SK-N-SH (cell line): ENCODE data around the gene ZNF277. TPM values are rescaled to one million over a fixed set of nuclear protein-coding genes. Genes with fewer than 3 reads are reported as not detected.

Experiments used
- CTCF ChIA-PET: fragments of 300-600, 350-600 bp; formaldehyde crosslinking; extraction: SDS; loops from one replicate; lab custom pipeline; 2021; lab: Yijun Ruan, JAX
- POLR2A ChIA-PET: fragments of 350-600 bp; sonication (Branson Sonifier 250); formaldehyde crosslinking; extraction: SDS; loops from one replicate; lab custom pipeline; 2020; ENCODE audit warnings: antibody characterized with exemption, inconsistent platforms; lab: Yijun Ruan, JAX
- DNase-seq: peaks from one replicate; pipeline ENCODE4 v3.0.0; 2012
- H2AFZ ChIP-seq: fragments of 200-600 bp; sonication (generic); 2 replicates; pipeline ENCODE4 v1.8.1; 2016; ENCODE audit warnings: antibody characterized with exemption, mild to moderate bottlenecking, low read depth
- H3F3A ChIP-seq: fragments of 200-600 bp; sonication (generic); replicated peaks from 2 replicates; pipeline ENCODE3; 2016; ENCODE audit warnings: antibody characterized with exemption, mild to moderate bottlenecking; ENCODE audit not compliant: insufficient read depth
- H3K27ac ChIP-seq, 2 experiments: fragments of 200-500 bp in 1 of 2; fragments of 200-600 bp in 1 of 2; sonication (Bioruptor generic) in 1 of 2; sonication (generic), shearing (Covaris generic) in 1 of 2; 2 replicates each; pipeline versions ENCODE4 v1.5.1 to v1.6.1; 2014 to 2016; ENCODE audit warnings: low read depth in 2 of 2, inconsistent platforms in 1 of 2, low read length in 1 of 2, mild to moderate bottlenecking in 1 of 2, mixed read lengths in 1 of 2
- H3K27me3 ChIP-seq: fragments of 200-600 bp; sonication (generic), shearing (Covaris generic); 2 replicates; pipeline ENCODE4 v1.6.1; 2016; ENCODE audit warnings: mixed run types; ENCODE audit not compliant: insufficient read depth
- H3K36me3 ChIP-seq, 2 experiments: fragments of 200-500 bp in 1 of 2; fragments of 200-600 bp in 1 of 2; sonication (Bioruptor generic) in 1 of 2; sonication (generic) in 1 of 2; replicated peaks in 1 of 2; 2 replicates each; pipeline versions ENCODE3 to v1.5.1; 2014 to 2016; ENCODE audit warnings: low read length in 1 of 2, mild to moderate bottlenecking in 1 of 2; ENCODE audit not compliant: insufficient read depth in 2 of 2, control insufficient read depth in 1 of 2
- H3K4me1 ChIP-seq, 2 experiments: fragments of 200-500 bp in 1 of 2; fragments of 200-600 bp in 1 of 2; sonication (Bioruptor generic) in 1 of 2; sonication (generic), shearing (Covaris generic) in 1 of 2; 2 replicates each; pipeline versions ENCODE4 v1.5.1 to v1.6.1; 2014 to 2016; ENCODE audit warnings: low read depth in 1 of 2, low read length in 1 of 2, mixed run types in 1 of 2; ENCODE audit not compliant: insufficient read depth in 2 of 2, control insufficient read depth in 1 of 2
- H3K4me2 ChIP-seq: fragments of 200-600 bp; sonication (generic), shearing (Covaris generic); 2 replicates; pipeline ENCODE4 v1.6.1; 2017; ENCODE audit warnings: mixed run types
- H3K4me3 ChIP-seq, 2 experiments: fragments of 200-500 bp in 1 of 2; fragments of 200-600 bp in 1 of 2; sonication (Bioruptor generic) in 1 of 2; sonication (generic), shearing (Covaris generic) in 1 of 2; 2 replicates each; pipeline versions ENCODE4 v1.5.1 to v1.8.1; 2014 to 2016; ENCODE audit warnings: low read depth in 2 of 2, inconsistent platforms in 1 of 2, low read length in 1 of 2, mild to moderate bottlenecking in 1 of 2, mixed read lengths in 1 of 2, moderate library complexity in 1 of 2
- H3K79me2 ChIP-seq: fragments of 200-600 bp; sonication (generic); 2 replicates; pipeline ENCODE4 v1.8.1; 2017; ENCODE audit warnings: mild to moderate bottlenecking; ENCODE audit not compliant: insufficient read depth
- H3K9ac ChIP-seq: fragments of 200-600 bp; sonication (generic); 2 replicates; pipeline ENCODE4 v1.6.1; 2017; ENCODE audit warnings: mixed run types
- H3K9me2 ChIP-seq: fragments of 200-600 bp; sonication (generic); 2 replicates; pipeline ENCODE4 v1.6.1; 2017; ENCODE audit warnings: mixed run types
- H3K9me3 ChIP-seq: fragments of 200-600 bp; sonication (generic); 2 replicates; pipeline ENCODE4 v1.6.1; 2017; ENCODE audit warnings: mixed run types, mild to moderate bottlenecking, moderate library complexity
- H4K20me1 ChIP-seq: fragments of 200-600 bp; sonication (generic); 2 replicates; pipeline ENCODE4 v1.6.1; 2017; ENCODE audit warnings: mild to moderate bottlenecking, mixed run types; ENCODE audit not compliant: insufficient read depth
- CHD2 ChIP-seq: fragments of 150-350 bp; IDR thresholded peaks from 2 replicates; pipeline ENCODE4 v1.6.1; 2018; ENCODE audit warnings: low read length; ENCODE audit not compliant: partially characterized antibody
- ELF1 ChIP-seq: IDR thresholded peaks from 2 replicates; pipeline ENCODE4 v1.4.0; 2012
- EZH2phosphoT487 ChIP-seq: fragments of 200-600 bp; sonication (generic); IDR thresholded peaks from 2 replicates; pipeline ENCODE4 v1.6.1; 2017; ENCODE audit warnings: low read depth, mixed run types, mild to moderate bottlenecking, antibody characterized with exemption, moderate library complexity, borderline replicate concordance
- FOXM1 ChIP-seq: IDR thresholded peaks from 2 replicates; pipeline ENCODE4 v1.4.0; 2012; ENCODE audit warnings: low read depth, mild to moderate bottlenecking
- GABPA ChIP-seq: IDR thresholded peaks from 2 replicates; pipeline ENCODE4 v1.4.0; 2012; ENCODE audit warnings: low read depth, mild to moderate bottlenecking
- GATA2 ChIP-seq: sonication (generic); formaldehyde crosslinking; IDR thresholded peaks from 2 replicates; pipeline ENCODE4 v1.5.0; 2020; ENCODE audit warnings: mild to moderate bottlenecking, missing genetic modification reagents
- MXI1 ChIP-seq: IDR thresholded peaks from 2 replicates; pipeline ENCODE4 v1.6.1; 2012; ENCODE audit warnings: mild to moderate bottlenecking, low read depth, low read length, improper control_type of control experiment
- NFIC ChIP-seq: IDR thresholded peaks from 2 replicates; pipeline ENCODE4 v1.4.0; 2012; ENCODE audit warnings: borderline replicate concordance
- RCOR1 ChIP-seq: fragments of 150-350 bp; IDR thresholded peaks from 2 replicates; pipeline ENCODE4 v1.6.1; 2017; ENCODE audit warnings: antibody characterized with exemption, low read length
- RXRA ChIP-seq: IDR thresholded peaks from 2 replicates; pipeline ENCODE4 v1.4.0; 2012; ENCODE audit warnings: low read depth, mild to moderate bottlenecking, borderline replicate concordance
- TEAD4 ChIP-seq: IDR thresholded peaks from 2 replicates; pipeline ENCODE4 v1.4.0; 2012; ENCODE audit warnings: mild to moderate bottlenecking, borderline replicate concordance; ENCODE audit not compliant: insufficient read depth
- YY1 ChIP-seq: IDR thresholded peaks from 2 replicates; pipeline ENCODE4 v1.4.0; 2012; ENCODE audit warnings: low read depth, mild to moderate bottlenecking
- WGBS: methylation state at CpG from one replicate; pipeline ENCODE4 v1.1.6; 2017; ENCODE audit warnings: low lambda C conversion rate; 5-methylcytosine and 5-hydroxymethylcytosine counted together
- polyA plus RNA-seq, 3 experiments: library from polyadenylated mRNA; depleted of rRNA; stranded (reverse); fragments of >200 nt; gene quantifications; 2 replicates each; pipeline ENCODE4 v1.2.3, GENCODE V29; 2012
- TF ChIP-seq, protein P1 (sequence below): fragments of 150-350 bp; IDR thresholded peaks from 2 replicates; pipeline ENCODE4 v1.6.1; 2016; ENCODE audit warnings: mild to moderate bottlenecking, low read depth, low read length
- TF ChIP-seq, protein P2 (sequence below): IDR thresholded peaks from 2 replicates; pipeline ENCODE4 v1.6.1; 2012; ENCODE audit warnings: mild to moderate bottlenecking, low read depth, low read length, moderate library complexity

Gene ZNF277
- polyA plus RNA-seq, 1 of the 3 experiments (the other 2 are of a cell fraction) = 11.5 TPM

DNA sequence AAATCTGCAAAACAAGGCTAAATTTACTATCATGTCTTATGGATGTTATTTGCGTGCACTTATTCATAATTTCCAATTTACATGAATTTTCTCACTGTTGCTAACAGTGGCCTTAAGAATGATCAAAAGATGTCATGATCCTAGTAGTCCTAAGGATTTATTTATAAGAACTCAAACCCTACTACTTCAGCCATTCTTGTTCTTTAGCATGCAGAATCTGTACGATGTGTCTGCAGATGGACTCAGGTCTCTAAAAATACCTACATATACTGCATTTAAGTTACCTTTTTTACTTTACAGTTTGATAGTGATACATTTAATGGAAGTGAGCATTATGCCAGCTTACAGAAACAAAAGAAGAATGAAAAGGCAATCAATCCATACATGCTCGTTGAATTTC is 91.2 kb downstream of the ZNF277 start:
- no peak overlapping the region for H3K4me3 ChIP-seq
- H3K27ac ChIP-seq = no peak overlapping the region
- peaks cover 32% of the 10 kb centered on the region in 2 experiments for H3K36me3 ChIP-seq
- POLR2A ChIA-PET = no interaction called here
- peaks cover 5% of the 10 kb centered on the region for H3F3A ChIP-seq
- CTCF ChIA-PET = no interaction called here
- no peaks in the 10 kb centered on the region for H4K20me1 ChIP-seq
- no peak for DNase-seq
- no peak overlapping the region for H3K9ac ChIP-seq
- H3K4me1 ChIP-seq = no peaks in the 10 kb centered on the region; a peak in 2 of 4 replicates
- H3K79me2 ChIP-seq = no peaks in the 10 kb centered on the region
- H3K9me2 ChIP-seq = no peaks in the 10 kb centered on the region
- no peaks in the 10 kb centered on the region for H3K27me3 ChIP-seq
- 98% methylated on average over 3 of the region's 3 CpGs for WGBS
- TF ChIP-seq, protein P1, sequence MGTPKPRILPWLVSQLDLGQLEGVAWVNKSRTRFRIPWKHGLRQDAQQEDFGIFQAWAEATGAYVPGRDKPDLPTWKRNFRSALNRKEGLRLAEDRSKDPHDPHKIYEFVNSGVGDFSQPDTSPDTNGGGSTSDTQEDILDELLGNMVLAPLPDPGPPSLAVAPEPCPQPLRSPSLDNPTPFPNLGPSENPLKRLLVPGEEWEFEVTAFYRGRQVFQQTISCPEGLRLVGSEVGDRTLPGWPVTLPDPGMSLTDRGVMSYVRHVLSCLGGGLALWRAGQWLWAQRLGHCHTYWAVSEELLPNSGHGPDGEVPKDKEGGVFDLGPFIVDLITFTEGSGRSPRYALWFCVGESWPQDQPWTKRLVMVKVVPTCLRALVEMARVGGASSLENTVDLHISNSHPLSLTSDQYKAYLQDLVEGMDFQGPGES = no peak
- no peak for TF ChIP-seq ELF1
- TF ChIP-seq RXRA = no peak
- TF ChIP-seq MXI1 = no peak
- no peak for TF ChIP-seq EZH2phosphoT487
- no peak for TF ChIP-seq CHD2
- TF ChIP-seq NFIC = no peak
- no peak for TF ChIP-seq FOXM1
- TF ChIP-seq GATA2 (CRISPR knock-in tag) = no peak
- TF ChIP-seq GABPA = no peak
- TF ChIP-seq YY1 = no peak
- TF ChIP-seq, protein P2, sequence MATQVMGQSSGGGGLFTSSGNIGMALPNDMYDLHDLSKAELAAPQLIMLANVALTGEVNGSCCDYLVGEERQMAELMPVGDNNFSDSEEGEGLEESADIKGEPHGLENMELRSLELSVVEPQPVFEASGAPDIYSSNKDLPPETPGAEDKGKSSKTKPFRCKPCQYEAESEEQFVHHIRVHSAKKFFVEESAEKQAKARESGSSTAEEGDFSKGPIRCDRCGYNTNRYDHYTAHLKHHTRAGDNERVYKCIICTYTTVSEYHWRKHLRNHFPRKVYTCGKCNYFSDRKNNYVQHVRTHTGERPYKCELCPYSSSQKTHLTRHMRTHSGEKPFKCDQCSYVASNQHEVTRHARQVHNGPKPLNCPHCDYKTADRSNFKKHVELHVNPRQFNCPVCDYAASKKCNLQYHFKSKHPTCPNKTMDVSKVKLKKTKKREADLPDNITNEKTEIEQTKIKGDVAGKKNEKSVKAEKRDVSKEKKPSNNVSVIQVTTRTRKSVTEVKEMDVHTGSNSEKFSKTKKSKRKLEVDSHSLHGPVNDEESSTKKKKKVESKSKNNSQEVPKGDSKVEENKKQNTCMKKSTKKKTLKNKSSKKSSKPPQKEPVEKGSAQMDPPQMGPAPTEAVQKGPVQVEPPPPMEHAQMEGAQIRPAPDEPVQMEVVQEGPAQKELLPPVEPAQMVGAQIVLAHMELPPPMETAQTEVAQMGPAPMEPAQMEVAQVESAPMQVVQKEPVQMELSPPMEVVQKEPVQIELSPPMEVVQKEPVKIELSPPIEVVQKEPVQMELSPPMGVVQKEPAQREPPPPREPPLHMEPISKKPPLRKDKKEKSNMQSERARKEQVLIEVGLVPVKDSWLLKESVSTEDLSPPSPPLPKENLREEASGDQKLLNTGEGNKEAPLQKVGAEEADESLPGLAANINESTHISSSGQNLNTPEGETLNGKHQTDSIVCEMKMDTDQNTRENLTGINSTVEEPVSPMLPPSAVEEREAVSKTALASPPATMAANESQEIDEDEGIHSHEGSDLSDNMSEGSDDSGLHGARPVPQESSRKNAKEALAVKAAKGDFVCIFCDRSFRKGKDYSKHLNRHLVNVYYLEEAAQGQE = no peak
- TF ChIP-seq RCOR1 = no peak
- no peak for TF ChIP-seq TEAD4
- no peak overlapping the region for H2AFZ ChIP-seq
- H3K9me3 ChIP-seq = no peaks in the 10 kb centered on the region
- no peak overlapping the region for H3K4me2 ChIP-seq
